Measurements from ENCODE around the gene KCNQ2. TPM values are rescaled to one million over a fixed set of nuclear protein-coding genes. Genes with fewer than 3 reads are reported as not detected.

The KCNQ2 gene
- total and polyA plus RNA-seq, 12 donors = 0.69 to 81.6 (median 10.3) TPM; not detected in 3

- H3K27ac ChIP-seq = no peak overlapping the region
- no peaks in the 10 kb centered on the region for H3K4me1 ChIP-seq (replicated peaks in 1 of 2)
- DNase-seq = no peak
- no peaks in the 10 kb centered on the region for H3K36me3 ChIP-seq (replicated peaks in 1 of 2)
- 71 to 80% (median 78%) methylated on average over 17 to 34 of the region's 34 CpGs for WGBS, 4 donors
- no peak overlapping the region for H3K4me3 ChIP-seq
- no peak for TF ChIP-seq CTCF (IDR thresholded peaks at IDR 0.05)
- TF ChIP-seq POLR2A (IDR thresholded peaks at IDR 0.05) = no peak
- H3K27me3 ChIP-seq = peaks cover 20% of the 10 kb centered on the region
- intact Hi-C loops (cut with DNase I) = no loop called here
- no peaks in the 10 kb centered on the region for H3K9me3 ChIP-seq (replicated peaks in 1 of 3)
These were observed 99.2 kb downstream of the KCNQ2 start for GRCh38 chr20:63372971-63373885.

GRCh38 chr20:63371291-63371865 is 101.1 kb downstream of the KCNQ2 start:
- intact Hi-C loops (cut with DNase I) = no loop called here
- H3K27me3 ChIP-seq = peaks cover 14% of the 10 kb centered on the region
- WGBS, 4 donors = 66 to 77% (median 75%) methylated on average over 15 to 28 of the region's 28 CpGs

GRCh38 chr20:63370618-63371187 is 101.8 kb downstream of the KCNQ2 start:
- Histone ChIP-seq H3K27ac (no peak overlapping the region), H3K4me1 (replicated peaks in 1 of 2) (no peaks in the 10 kb centered on the region), H3K4me3 (no peak overlapping the region), H3K36me3 (replicated peaks in 1 of 2) (no peaks in the 10 kb centered on the region), H3K9me3 (replicated peaks in 1 of 3) (no peaks in the 10 kb centered on the region), H3K27me3 (peaks cover 14% of the 10 kb centered on the region)
- intact Hi-C loops (cut with DNase I) = no loop called here
- no peak for TF ChIP-seq POLR2A (IDR thresholded peaks at IDR 0.05)
- TF ChIP-seq CTCF (IDR thresholded peaks at IDR 0.05) = no peak
- peak in 1 of 7 donors; percentile 20 for DNase-seq
- 13 to 19% (median 17%) methylated on average over 18 to 21 of the region's 21 CpGs for WGBS, 4 donors

More at GRCh38 chr20:63371291-63371865, 101.1 kb downstream of the KCNQ2 start:
- Histone ChIP-seq H3K27ac (no peak overlapping the region), H3K4me3 (no peak overlapping the region), H3K36me3 (replicated peaks in 1 of 2) (no peaks in the 10 kb centered on the region), H3K4me1 (replicated peaks in 1 of 2) (no peaks in the 10 kb centered on the region), H3K9me3 (replicated peaks in 1 of 3) (no peaks in the 10 kb centered on the region)
- TF ChIP-seq POLR2A (IDR thresholded peaks at IDR 0.05) (no peak), CTCF (IDR thresholded peaks at IDR 0.05) (no peak)
- no peak for DNase-seq

Measured in adrenal gland (tissue), 12 donors.